Measurements from ENCODE around the gene HSPA1L.

- TF ChIP-seq CTCF (IDR thresholded peaks at IDR 0.05) (no peak), POLR2A (IDR thresholded peaks at IDR 0.05) (no peak)
These were observed 22.3 kb downstream of the HSPA1L start for GRCh38 chr6:31792761-31793171.
